KMS-11 (cell line): ENCODE results near the gene UBXN1.

Experiments
- H2AFZ ChIP-seq: fragments of 200-600 bp; sonication (generic); 2 replicates; pipeline ENCODE4 v1.6.1; 2016; ENCODE audit warnings: antibody characterized with exemption, mixed run types, low read depth
- H3K27ac ChIP-seq: fragments of 200-600 bp; sonication (generic); 2 replicates; pipeline ENCODE4 v1.6.1; 2016; ENCODE audit warnings: mild to moderate bottlenecking, mixed run types
- H3K27me3 ChIP-seq: fragments of 200-600 bp; sonication (generic); 2 replicates; pipeline ENCODE4 v1.6.1; 2017; ENCODE audit warnings: mild to moderate bottlenecking, low read depth, mixed run types, moderate library complexity; ENCODE audit not compliant: insufficient read depth
- H3K36me3 ChIP-seq: fragments of 200-600 bp; sonication (generic); 2 replicates; pipeline ENCODE4 v1.6.1; 2017; ENCODE audit warnings: mild to moderate bottlenecking, mixed run types; ENCODE audit not compliant: insufficient read depth
- H3K4me1 ChIP-seq: fragments of 200-600 bp; sonication (generic); 2 replicates; pipeline ENCODE4 v1.6.1; 2016; ENCODE audit warnings: mild to moderate bottlenecking, low read depth, mixed run types; ENCODE audit not compliant: poor library complexity, severe bottlenecking
- H3K4me2 ChIP-seq: fragments of 200-600 bp; sonication (generic); 2 replicates; pipeline ENCODE4 v1.7.0; 2016; ENCODE audit warnings: mild to moderate bottlenecking, mixed run types
- H3K4me3 ChIP-seq: fragments of 200-600 bp; sonication (generic); IDR thresholded peaks from 2 replicates; pipeline ENCODE4 v1.6.1; 2017; ENCODE audit warnings: low read depth, low read length, mixed read lengths; ENCODE audit not compliant: insufficient read depth
- H3K79me2 ChIP-seq: fragments of 200-600 bp; sonication (generic); 2 replicates; pipeline ENCODE4 v1.6.1; 2016; ENCODE audit warnings: low read depth, mixed run types; ENCODE audit not compliant: insufficient read depth
- H3K9ac ChIP-seq: fragments of 200-600 bp; sonication (generic); 2 replicates; pipeline ENCODE4 v1.6.1; 2016; ENCODE audit warnings: mild to moderate bottlenecking, mixed run types
- H4K20me1 ChIP-seq: fragments of 200-600 bp; sonication (generic); 2 replicates; pipeline ENCODE4 v1.6.1; 2016; ENCODE audit warnings: mild to moderate bottlenecking, mixed run types; ENCODE audit not compliant: insufficient read depth
- CTCF ChIP-seq: fragments of 200-600 bp; sonication (generic); conservative IDR thresholded peaks from 2 replicates; pipeline ENCODE4 v1.6.1; 2017; ENCODE audit warnings: low read depth, mild to moderate bottlenecking, antibody characterized with exemption, low read length, moderate library complexity, mixed read lengths

UBXN1 gene

GRCh38 chr11:62710001-62710345 is 31.1 kb upstream of the UBXN1 start:
- Histone ChIP-seq H3K9ac (peak overlapping the region; percentile 95), H2AFZ (peak overlapping the region; percentile 70; the same call in 1 of the 2 replicates)

GRCh38 chr11:62709247-62710000 is 30.6 kb upstream of the UBXN1 start:
- peaks cover 12% of the 10 kb centered on the region; the same call in 1 of the 2 replicates for H3K79me2 ChIP-seq
- peak overlapping the region; percentile 97 for H3K4me2 ChIP-seq
- no peaks in the 10 kb centered on the region for H3K36me3 ChIP-seq
- no peaks in the 10 kb centered on the region for H3K27me3 ChIP-seq
- H2AFZ ChIP-seq = peak overlapping the region; percentile 70
- TF ChIP-seq CTCF = peak; percentile 37; the same call in 1 of the 2 replicates
- H3K9ac ChIP-seq = peak overlapping the region; percentile 95
- peak overlapping the region; percentile 96 for H3K27ac ChIP-seq
- no peaks in the 10 kb centered on the region for H4K20me1 ChIP-seq
- peaks cover 75% of the 10 kb centered on the region for H3K4me1 ChIP-seq
- H3K4me3 ChIP-seq = no peak overlapping the region

More at GRCh38 chr11:62710001-62710345, 31.1 kb upstream of the UBXN1 start:
- H3K27me3 ChIP-seq = no peaks in the 10 kb centered on the region
- peak overlapping the region; percentile 80 for H3K4me2 ChIP-seq
- peaks cover 77% of the 10 kb centered on the region for H3K4me1 ChIP-seq
- H3K4me3 ChIP-seq = no peak overlapping the region
- peak overlapping the region; percentile 96 for H3K27ac ChIP-seq
- no peaks in the 10 kb centered on the region for H3K36me3 ChIP-seq
- H4K20me1 ChIP-seq = no peaks in the 10 kb centered on the region
- no peak for TF ChIP-seq CTCF
- H3K79me2 ChIP-seq = peaks cover 12% of the 10 kb centered on the region; the same call in 1 of the 2 replicates

GRCh38 chr11:62708793-62709192 is 29.9 kb upstream of the UBXN1 start:
- no peaks in the 10 kb centered on the region for H3K36me3 ChIP-seq
- peak overlapping the region; percentile 62 for H2AFZ ChIP-seq

GRCh38 chr11:62708392-62708791 is 29.5 kb upstream of the UBXN1 start:
- no peak overlapping the region for H2AFZ ChIP-seq
- H4K20me1 ChIP-seq = no peaks in the 10 kb centered on the region
- no peaks in the 10 kb centered on the region for H3K27me3 ChIP-seq
- H3K27ac ChIP-seq = no peak overlapping the region
- H3K4me1 ChIP-seq = peaks cover 64% of the 10 kb centered on the region
- H3K4me2 ChIP-seq = peak overlapping the region; percentile 97; the same call in 1 of the 2 replicates
- H3K79me2 ChIP-seq = peaks cover 9% of the 10 kb centered on the region; the same call in 1 of the 2 replicates
- H3K9ac ChIP-seq = peak overlapping the region; percentile 95; the same call in 1 of the 2 replicates
- no peaks in the 10 kb centered on the region for H3K36me3 ChIP-seq
- H3K4me3 ChIP-seq = no peak overlapping the region
- TF ChIP-seq CTCF = no peak

More at GRCh38 chr11:62708793-62709192, 29.9 kb upstream of the UBXN1 start:
- Histone ChIP-seq H3K9ac (peak overlapping the region; percentile 95; the same call in 1 of the 2 replicates), H3K27ac (peak overlapping the region; percentile 96; the same call in 1 of the 2 replicates), H3K79me2 (peaks cover 9% of the 10 kb centered on the region; the same call in 1 of the 2 replicates), H3K4me1 (peaks cover 68% of the 10 kb centered on the region), H3K27me3 (no peaks in the 10 kb centered on the region), H3K4me3 (no peak overlapping the region), H3K4me2 (peak overlapping the region; percentile 97), H4K20me1 (no peaks in the 10 kb centered on the region)
- TF ChIP-seq CTCF = no peak
